DND-41 (cell line): ENCODE results near the gene FAAP100.

Experiments used
- CTCF ChIP-seq: IDR thresholded peaks from 2 replicates; pipeline ENCODE4 v1.5.1; 2012; ENCODE audit warnings: borderline replicate concordance, low read length, moderate library complexity, mild to moderate bottlenecking; ENCODE audit not compliant: poor library complexity, severe bottlenecking; ENCODE audit errors: extremely low read depth
- EZH2 ChIP-seq: IDR thresholded peaks from 3 replicates; pipeline ENCODE4 v1.6.1; 2012; ENCODE audit warnings: borderline replicate concordance, low read depth, mild to moderate bottlenecking, moderate library complexity, low read length, inconsistent platforms; ENCODE audit not compliant: severe bottlenecking

GRCh38 chr17:81491761-81492160, 60.4 kb downstream of the FAAP100 start:
- TF ChIP-seq CTCF (no peak), EZH2 (no peak)
